DND-41 (cell line): ENCODE data around the gene LGALS3BP.

Source experiments
- ATAC-seq: fragments of 200-7000 bp; cut with Tn5 transposase; 3 replicates; pipeline ENCODE4 v1.9.1; 2021; ENCODE audit warnings: low read depth; ENCODE audit not compliant: insufficient read depth
- DNase-seq: peaks from one replicate; pipeline ENCODE4 v3.0.0-alpha.2; 2020
- H2AFZ ChIP-seq: 2 replicates; pipeline ENCODE4 v1.6.0; 2012; ENCODE audit warnings: low read depth, low read length
- H3K27ac ChIP-seq: 2 replicates; pipeline ENCODE4 v1.5.1; 2012; ENCODE audit warnings: low read length, inconsistent platforms
- H3K27me3 ChIP-seq: fragments of 200-600 bp; sonication (generic); 2 replicates; pipeline ENCODE4 v1.6.0; 2012; ENCODE audit warnings: low read length, mild to moderate bottlenecking, inconsistent platforms; ENCODE audit not compliant: insufficient read depth, poor library complexity
- H3K36me3 ChIP-seq: 2 replicates; pipeline ENCODE4 v1.5.1; 2012; ENCODE audit warnings: low read length, inconsistent platforms; ENCODE audit not compliant: insufficient read depth
- H3K4me1 ChIP-seq: 2 replicates; pipeline ENCODE4 v1.5.1; 2012; ENCODE audit warnings: mild to moderate bottlenecking, low read length; ENCODE audit not compliant: insufficient read depth
- H3K4me2 ChIP-seq: 2 replicates; pipeline ENCODE4 v1.6.0; 2012; ENCODE audit warnings: mild to moderate bottlenecking, moderate library complexity, low read length, inconsistent platforms; ENCODE audit not compliant: insufficient read depth
- H3K4me3 ChIP-seq, 2 experiments: fragments of 200-600 bp in 1 of 2; shearing (Covaris generic) in 1 of 2; 2 replicates each; pipeline ENCODE4 v1.5.1; 2012 to 2016; ENCODE audit warnings: inconsistent platforms in 2 of 2, low read length in 2 of 2, mild to moderate bottlenecking in 2 of 2, low read depth in 1 of 2, moderate library complexity in 1 of 2
- H3K79me2 ChIP-seq: 2 replicates; pipeline ENCODE4 v1.6.0; 2012; ENCODE audit warnings: low read length, inconsistent platforms; ENCODE audit not compliant: insufficient read depth
- H3K9ac ChIP-seq: 2 replicates; pipeline ENCODE4 v1.6.0; 2012; ENCODE audit warnings: low read depth, mild to moderate bottlenecking, inconsistent platforms, low read length, moderate library complexity
- H3K9me3 ChIP-seq: 2 replicates; pipeline ENCODE4 v1.5.1; 2012; ENCODE audit warnings: low read length, moderate library complexity, mild to moderate bottlenecking, inconsistent platforms; ENCODE audit not compliant: insufficient read depth, severe bottlenecking
- H4K20me1 ChIP-seq: 2 replicates; pipeline ENCODE4 v1.6.0; 2012; ENCODE audit warnings: low read length; ENCODE audit not compliant: insufficient read depth
- EZH2 ChIP-seq: IDR thresholded peaks from 3 replicates; pipeline ENCODE4 v1.6.1; 2012; ENCODE audit warnings: borderline replicate concordance, low read depth, mild to moderate bottlenecking, moderate library complexity, low read length, inconsistent platforms; ENCODE audit not compliant: severe bottlenecking
- TF ChIP-seq, protein P1 (sequence below): IDR thresholded peaks from 2 replicates; pipeline ENCODE4 v1.5.1; 2012; ENCODE audit warnings: borderline replicate concordance, low read length, moderate library complexity, mild to moderate bottlenecking; ENCODE audit not compliant: poor library complexity, severe bottlenecking; ENCODE audit errors: extremely low read depth

The LGALS3BP gene

DNA sequence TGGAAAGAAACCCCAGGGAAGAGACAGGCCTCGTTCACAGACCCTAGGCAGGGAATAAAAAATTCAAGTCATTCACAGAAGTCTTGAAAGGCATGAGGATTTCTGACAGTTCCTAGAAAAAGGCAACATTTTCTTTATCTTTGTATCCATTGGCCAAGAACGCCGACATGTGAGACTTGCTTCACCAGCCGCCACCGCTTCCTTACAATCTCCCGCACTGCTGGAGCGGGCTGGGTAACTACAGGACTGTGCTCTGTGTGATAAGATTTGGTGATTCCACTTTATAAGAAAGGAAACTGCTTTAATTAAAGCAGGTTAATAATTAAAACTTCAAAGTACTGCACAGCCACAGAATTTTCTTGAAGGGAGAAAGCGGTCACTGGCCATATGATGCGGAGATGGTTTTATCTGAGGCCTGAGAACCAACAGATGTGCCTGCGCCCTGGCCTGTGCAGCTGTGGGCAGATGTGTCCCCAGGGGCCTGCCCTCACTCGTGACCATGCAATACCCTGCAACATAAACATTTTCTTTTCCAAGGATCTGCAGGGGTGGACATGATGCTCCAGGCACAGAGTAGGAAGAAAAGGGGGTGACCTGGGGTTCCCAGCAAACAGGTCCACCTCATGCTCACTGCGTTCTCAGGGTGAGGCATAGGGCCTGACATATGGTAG is 13.0 kb upstream of the LGALS3BP start:
- H3K4me1 ChIP-seq, result no peaks in the 10 kb centered on the region
- H3K4me2 ChIP-seq, result no peak overlapping the region
- H3K9ac ChIP-seq, result no peak overlapping the region
- H3K79me2 ChIP-seq, result peaks cover 12% of the 10 kb centered on the region; the same call in 1 of the 2 replicates
- DNase-seq (no peak), ATAC-seq (no peak; the same call in 2 of the 3 replicates)
- H3K9me3 ChIP-seq, result no peaks in the 10 kb centered on the region
- H3K36me3 ChIP-seq, result peaks cover 76% of the 10 kb centered on the region
- H3K27me3 ChIP-seq, result no peaks in the 10 kb centered on the region
- H4K20me1 ChIP-seq, result peaks cover 45% of the 10 kb centered on the region
- H3K27ac ChIP-seq, result no peak overlapping the region
- no peak overlapping the region for H2AFZ ChIP-seq
- H3K4me3 ChIP-seq, result no peak overlapping the region
- no peak for TF ChIP-seq EZH2
- TF ChIP-seq, protein P1, sequence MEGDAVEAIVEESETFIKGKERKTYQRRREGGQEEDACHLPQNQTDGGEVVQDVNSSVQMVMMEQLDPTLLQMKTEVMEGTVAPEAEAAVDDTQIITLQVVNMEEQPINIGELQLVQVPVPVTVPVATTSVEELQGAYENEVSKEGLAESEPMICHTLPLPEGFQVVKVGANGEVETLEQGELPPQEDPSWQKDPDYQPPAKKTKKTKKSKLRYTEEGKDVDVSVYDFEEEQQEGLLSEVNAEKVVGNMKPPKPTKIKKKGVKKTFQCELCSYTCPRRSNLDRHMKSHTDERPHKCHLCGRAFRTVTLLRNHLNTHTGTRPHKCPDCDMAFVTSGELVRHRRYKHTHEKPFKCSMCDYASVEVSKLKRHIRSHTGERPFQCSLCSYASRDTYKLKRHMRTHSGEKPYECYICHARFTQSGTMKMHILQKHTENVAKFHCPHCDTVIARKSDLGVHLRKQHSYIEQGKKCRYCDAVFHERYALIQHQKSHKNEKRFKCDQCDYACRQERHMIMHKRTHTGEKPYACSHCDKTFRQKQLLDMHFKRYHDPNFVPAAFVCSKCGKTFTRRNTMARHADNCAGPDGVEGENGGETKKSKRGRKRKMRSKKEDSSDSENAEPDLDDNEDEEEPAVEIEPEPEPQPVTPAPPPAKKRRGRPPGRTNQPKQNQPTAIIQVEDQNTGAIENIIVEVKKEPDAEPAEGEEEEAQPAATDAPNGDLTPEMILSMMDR, result no peak

DNA sequence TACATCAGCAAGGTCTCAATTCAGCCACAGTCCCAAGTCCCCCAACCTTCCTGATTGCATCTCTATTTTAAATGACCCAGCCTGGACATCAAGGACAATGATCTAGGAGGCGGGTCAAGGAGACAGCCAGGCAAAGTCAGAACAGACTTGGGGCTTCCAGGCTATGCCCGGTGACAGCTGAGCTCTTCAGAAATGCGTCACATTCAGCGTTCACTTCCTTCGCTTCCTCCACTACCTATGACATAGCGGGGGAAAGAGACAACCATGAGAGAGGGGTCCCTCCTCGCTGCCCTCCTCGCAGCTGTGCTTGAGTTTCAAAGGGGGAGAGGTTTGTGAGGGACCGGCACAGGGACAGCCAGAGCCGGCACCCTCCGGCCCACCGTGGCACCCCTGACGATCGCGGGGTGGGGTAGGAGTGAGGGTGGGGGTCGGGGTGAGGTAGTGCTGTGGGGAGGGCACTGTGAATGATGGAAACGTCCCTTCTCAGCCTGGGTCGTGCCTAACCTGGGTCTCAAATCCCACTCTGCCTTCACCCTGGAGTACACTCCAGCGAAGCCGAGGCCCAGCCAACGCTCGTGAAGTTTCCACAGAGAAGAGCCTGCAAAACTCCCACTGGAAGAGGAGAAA is 12.3 kb upstream of the LGALS3BP start:
- DNase-seq, result no peak
- H3K4me2 ChIP-seq, result no peak overlapping the region
- no peak overlapping the region for H3K9ac ChIP-seq
- 0 out of 2 replicates have a peak, but pooled peaks cover 9% of the 10 kb centered on the region for H3K79me2 ChIP-seq
- no peaks in the 10 kb centered on the region for H3K27me3 ChIP-seq
- TF ChIP-seq EZH2, result no peak
- TF ChIP-seq, protein P1, result no peak
- no peak overlapping the region for H2AFZ ChIP-seq
- peaks cover 69% of the 10 kb centered on the region for H3K36me3 ChIP-seq
- no peak overlapping the region for H3K27ac ChIP-seq
- H3K4me1 ChIP-seq, result no peaks in the 10 kb centered on the region
- no peaks in the 10 kb centered on the region for H3K9me3 ChIP-seq
- H3K4me3 ChIP-seq, result no peak overlapping the region
- no peak for ATAC-seq
- H4K20me1 ChIP-seq, result peaks cover 39% of the 10 kb centered on the region

DNA sequence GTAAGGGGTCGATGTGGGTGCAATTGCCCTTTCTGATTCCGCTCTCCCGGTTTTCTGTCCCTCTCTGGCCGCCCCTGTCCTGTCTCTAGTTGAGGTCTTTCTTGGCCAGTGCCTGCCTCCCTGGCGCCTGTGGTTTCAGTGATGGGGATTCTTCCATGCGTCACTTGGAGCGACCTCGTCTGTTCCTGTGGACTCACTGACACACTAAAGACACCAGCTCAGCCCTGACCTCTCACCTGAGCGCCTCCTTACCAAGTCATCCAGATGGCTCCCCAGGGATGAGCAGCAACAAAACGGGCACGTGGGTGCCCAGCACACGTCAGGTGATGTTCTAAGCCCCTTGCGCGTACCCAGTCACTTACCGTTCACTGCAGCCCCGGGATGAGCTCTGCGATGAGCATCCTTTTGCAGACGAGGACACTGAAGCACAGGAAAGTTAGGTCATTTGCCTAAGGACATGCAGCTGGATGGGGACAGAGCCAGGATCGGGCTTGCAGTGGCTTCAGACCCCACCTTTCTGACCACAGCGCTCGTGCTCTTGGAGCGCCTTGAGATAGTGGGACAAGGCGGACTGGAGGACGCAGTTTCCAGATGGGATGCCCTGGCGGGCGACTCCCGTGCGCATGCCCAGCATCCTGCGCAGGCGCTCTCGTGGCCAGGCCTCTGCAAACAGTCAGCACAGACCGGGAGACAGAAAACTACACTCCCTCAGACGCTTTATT is 11.5 kb upstream of the LGALS3BP start:
- Histone ChIP-seq H3K4me1 (no peaks in the 10 kb centered on the region), H3K9ac (no peak overlapping the region), H3K27me3 (no peaks in the 10 kb centered on the region), H3K27ac (no peak overlapping the region), H2AFZ (no peak overlapping the region), H3K79me2 (0 out of 2 replicates have a peak, but pooled peaks cover 7% of the 10 kb centered on the region), H3K9me3 (no peaks in the 10 kb centered on the region), H4K20me1 (peaks cover 31% of the 10 kb centered on the region), H3K36me3 (peaks cover 61% of the 10 kb centered on the region), H3K4me2 (no peak overlapping the region), H3K4me3 (no peak overlapping the region)
- DNase-seq (no peak), ATAC-seq (no peak)
- TF ChIP-seq, protein P1, result no peak
- no peak for TF ChIP-seq EZH2
